Measurements from ENCODE around the gene PKD2L2.
"Not testable (repeated sequence)": the region's sequence is repeated elsewhere in the genome, so short reads cannot be mapped to it uniquely, and the experiment has no call there.

PKD2L2 gene

GRCh38 chr5:137858954-137859353, 30.3 kb upstream of the PKD2L2 start:
- no peak overlapping the region for H3K9ac ChIP-seq (ENCODE audit: low read depth in 1 of 2, low read length in 2 of 2)
- H3K4me1 ChIP-seq (ENCODE audit: control insufficient read depth in 1 of 2, insufficient read depth in 2 of 2, low read length in 2 of 2) = peaks cover 0 to 4% of the 10 kb centered on the region in 2 donors
- no peak overlapping the region for H3K4me3 ChIP-seq (ENCODE audit: low read depth in 1 of 2, low read length in 2 of 2)
- no peak overlapping the region for H3K27ac ChIP-seq (ENCODE audit: low read depth, low read length)
- H3K9me3 ChIP-seq (ENCODE audit: control insufficient read depth in 1 of 2, low read length in 2 of 2) = no peaks in the 10 kb centered on the region
- H3K36me3 ChIP-seq (ENCODE audit: control insufficient read depth in 1 of 2, insufficient read depth in 2 of 2, low read length in 2 of 2) = no peaks in the 10 kb centered on the region
- no peaks in the 10 kb centered on the region for H3K27me3 ChIP-seq (ENCODE audit: control insufficient read depth in 1 of 2, insufficient read depth in 2 of 2, low read length in 2 of 2)

- Histone ChIP-seq H3K36me3 (ENCODE audit: control insufficient read depth in 1 of 2, insufficient read depth in 2 of 2, low read length in 2 of 2) (no peaks in the 10 kb centered on the region), H3K9me3 (ENCODE audit: control insufficient read depth in 1 of 2, low read length in 2 of 2) (no peaks in the 10 kb centered on the region), H3K4me3 (ENCODE audit: low read depth in 1 of 2, low read length in 2 of 2) (no peak overlapping the region), H3K9ac (ENCODE audit: low read depth in 1 of 2, low read length in 2 of 2) (no peak overlapping the region), H3K27me3 (ENCODE audit: control insufficient read depth in 1 of 2, insufficient read depth in 2 of 2, low read length in 2 of 2) (no peaks in the 10 kb centered on the region), H3K27ac (ENCODE audit: low read depth, low read length) (no peak overlapping the region), H3K4me1 (ENCODE audit: control insufficient read depth in 1 of 2, insufficient read depth in 2 of 2, low read length in 2 of 2) (peaks cover 0 to 4% of the 10 kb centered on the region in 2 donors)
Measured at GRCh38 chr5:137862251-137862650, 27.0 kb upstream of the PKD2L2 start.

- H3K4me1 ChIP-seq (ENCODE audit: control insufficient read depth in 1 of 2, insufficient read depth in 2 of 2, low read length in 2 of 2); H3K9me3 ChIP-seq (ENCODE audit: control insufficient read depth in 1 of 2, low read length in 2 of 2); H3K9ac ChIP-seq (ENCODE audit: low read depth in 1 of 2, low read length in 2 of 2); H3K27ac ChIP-seq (ENCODE audit: low read depth, low read length); H3K27me3 ChIP-seq (ENCODE audit: control insufficient read depth in 1 of 2, insufficient read depth in 2 of 2, low read length in 2 of 2); H3K4me3 ChIP-seq (ENCODE audit: low read depth in 1 of 2, low read length in 2 of 2); H3K36me3 ChIP-seq (ENCODE audit: control insufficient read depth in 1 of 2, insufficient read depth in 2 of 2, low read length in 2 of 2): not testable (repeated sequence)
Measured at GRCh38 chr5:137863653-137864052, 25.6 kb upstream of the PKD2L2 start.

GRCh38 chr5:137866541-137867388, 22.5 kb upstream of the PKD2L2 start:
- H3K36me3 ChIP-seq (ENCODE audit: control insufficient read depth in 1 of 2, insufficient read depth in 2 of 2, low read length in 2 of 2) = no peaks in the 10 kb centered on the region
- H3K27ac ChIP-seq (ENCODE audit: low read depth, low read length) = no peak overlapping the region
- H3K9ac ChIP-seq (ENCODE audit: low read depth in 1 of 2, low read length in 2 of 2) = no peak overlapping the region
- no peaks in the 10 kb centered on the region for H3K27me3 ChIP-seq (ENCODE audit: control insufficient read depth in 1 of 2, insufficient read depth in 2 of 2, low read length in 2 of 2)
- H3K9me3 ChIP-seq (ENCODE audit: control insufficient read depth in 1 of 2, low read length in 2 of 2) = no peaks in the 10 kb centered on the region
- H3K4me1 ChIP-seq (ENCODE audit: control insufficient read depth in 1 of 2, insufficient read depth in 2 of 2, low read length in 2 of 2) = no peaks in the 10 kb centered on the region
- no peak overlapping the region for H3K4me3 ChIP-seq (ENCODE audit: low read depth in 1 of 2, low read length in 2 of 2)

- no peak within 1 kb of the TSS for H3K27ac ChIP-seq (ENCODE audit: low read depth, low read length)
- no peaks in the 10 kb centered on the region for H3K9me3 ChIP-seq (ENCODE audit: control insufficient read depth in 1 of 2, low read length in 2 of 2)
- no peaks in the 10 kb centered on the region for H3K4me1 ChIP-seq (ENCODE audit: control insufficient read depth in 1 of 2, insufficient read depth in 2 of 2, low read length in 2 of 2)
- H3K27me3 ChIP-seq (ENCODE audit: control insufficient read depth in 1 of 2, insufficient read depth in 2 of 2, low read length in 2 of 2) = no peaks in the 10 kb centered on the region
- no peaks in the 10 kb centered on the region for H3K36me3 ChIP-seq (ENCODE audit: control insufficient read depth in 1 of 2, insufficient read depth in 2 of 2, low read length in 2 of 2)
- no peak within 1 kb of the TSS for H3K9ac ChIP-seq (ENCODE audit: low read depth in 1 of 2, low read length in 2 of 2)
- no peak within 1 kb of the TSS for H3K4me3 ChIP-seq (ENCODE audit: low read depth in 1 of 2, low read length in 2 of 2)
Measured at GRCh38 chr5:137867664-137868063, 21.6 kb upstream of the PKD2L2 start, which contains the start of gene MYOT. Gene MYOT (plus strand): TSS chr5:137867860. CDS start chr5:137870652, 2,792 bp downstream.

- Histone ChIP-seq H3K4me3 (ENCODE audit: low read depth in 1 of 2, low read length in 2 of 2) (no peak overlapping the region), H3K36me3 (ENCODE audit: control insufficient read depth in 1 of 2, insufficient read depth in 2 of 2, low read length in 2 of 2) (no peaks in the 10 kb centered on the region), H3K27ac (ENCODE audit: low read depth, low read length) (no peak overlapping the region), H3K9me3 (ENCODE audit: control insufficient read depth in 1 of 2, low read length in 2 of 2) (no peaks in the 10 kb centered on the region), H3K27me3 (ENCODE audit: control insufficient read depth in 1 of 2, insufficient read depth in 2 of 2, low read length in 2 of 2) (no peaks in the 10 kb centered on the region), H3K4me1 (ENCODE audit: control insufficient read depth in 1 of 2, insufficient read depth in 2 of 2, low read length in 2 of 2) (no peaks in the 10 kb centered on the region), H3K9ac (ENCODE audit: low read depth in 1 of 2, low read length in 2 of 2) (no peak overlapping the region)
Measured at GRCh38 chr5:137870647-137871339, 18.5 kb upstream of the PKD2L2 start.

- no peak overlapping the region for H3K27ac ChIP-seq (ENCODE audit: low read depth, low read length)
- H3K4me1 ChIP-seq (ENCODE audit: control insufficient read depth in 1 of 2, insufficient read depth in 2 of 2, low read length in 2 of 2) = no peaks in the 10 kb centered on the region
- no peaks in the 10 kb centered on the region for H3K27me3 ChIP-seq (ENCODE audit: control insufficient read depth in 1 of 2, insufficient read depth in 2 of 2, low read length in 2 of 2)
- no peaks in the 10 kb centered on the region for H3K36me3 ChIP-seq (ENCODE audit: control insufficient read depth in 1 of 2, insufficient read depth in 2 of 2, low read length in 2 of 2)
- no peaks in the 10 kb centered on the region for H3K9me3 ChIP-seq (ENCODE audit: control insufficient read depth in 1 of 2, low read length in 2 of 2)
- no peak overlapping the region for H3K4me3 ChIP-seq (ENCODE audit: low read depth in 1 of 2, low read length in 2 of 2)
- H3K9ac ChIP-seq (ENCODE audit: low read depth in 1 of 2, low read length in 2 of 2) = no peak overlapping the region
Measured at GRCh38 chr5:137871571-137871970, 17.7 kb upstream of the PKD2L2 start.

GRCh38 chr5:137872466-137872865, 16.8 kb upstream of the PKD2L2 start:
- no peaks in the 10 kb centered on the region for H3K27me3 ChIP-seq (ENCODE audit: control insufficient read depth in 1 of 2, insufficient read depth in 2 of 2, low read length in 2 of 2)
- no peak overlapping the region for H3K9ac ChIP-seq (ENCODE audit: low read depth in 1 of 2, low read length in 2 of 2)
- no peak overlapping the region for H3K27ac ChIP-seq (ENCODE audit: low read depth, low read length)
- no peaks in the 10 kb centered on the region for H3K4me1 ChIP-seq (ENCODE audit: control insufficient read depth in 1 of 2, insufficient read depth in 2 of 2, low read length in 2 of 2)
- H3K9me3 ChIP-seq (ENCODE audit: control insufficient read depth in 1 of 2, low read length in 2 of 2) = no peaks in the 10 kb centered on the region
- no peak overlapping the region for H3K4me3 ChIP-seq (ENCODE audit: low read depth in 1 of 2, low read length in 2 of 2)
- H3K36me3 ChIP-seq (ENCODE audit: control insufficient read depth in 1 of 2, insufficient read depth in 2 of 2, low read length in 2 of 2) = no peaks in the 10 kb centered on the region

GRCh38 chr5:137876101-137876500, 13.2 kb upstream of the PKD2L2 start:
- Histone ChIP-seq H3K9me3 (ENCODE audit: control insufficient read depth in 1 of 2, low read length in 2 of 2) (no peaks in the 10 kb centered on the region), H3K27me3 (ENCODE audit: control insufficient read depth in 1 of 2, insufficient read depth in 2 of 2, low read length in 2 of 2) (no peaks in the 10 kb centered on the region), H3K4me1 (ENCODE audit: control insufficient read depth in 1 of 2, insufficient read depth in 2 of 2, low read length in 2 of 2) (no peaks in the 10 kb centered on the region), H3K9ac (ENCODE audit: low read depth in 1 of 2, low read length in 2 of 2) (no peak overlapping the region), H3K4me3 (ENCODE audit: low read depth in 1 of 2, low read length in 2 of 2) (no peak overlapping the region), H3K27ac (ENCODE audit: low read depth, low read length) (no peak overlapping the region), H3K36me3 (ENCODE audit: control insufficient read depth in 1 of 2, insufficient read depth in 2 of 2, low read length in 2 of 2) (no peaks in the 10 kb centered on the region)

- Histone ChIP-seq H3K27me3 (ENCODE audit: control insufficient read depth in 1 of 2, insufficient read depth in 2 of 2, low read length in 2 of 2) (no peaks in the 10 kb centered on the region), H3K9me3 (ENCODE audit: control insufficient read depth in 1 of 2, low read length in 2 of 2) (no peaks in the 10 kb centered on the region), H3K36me3 (ENCODE audit: control insufficient read depth in 1 of 2, insufficient read depth in 2 of 2, low read length in 2 of 2) (no peaks in the 10 kb centered on the region), H3K27ac (ENCODE audit: low read depth, low read length) (no peak overlapping the region), H3K4me1 (ENCODE audit: control insufficient read depth in 1 of 2, insufficient read depth in 2 of 2, low read length in 2 of 2) (no peaks in the 10 kb centered on the region), H3K4me3 (ENCODE audit: low read depth in 1 of 2, low read length in 2 of 2) (no peak overlapping the region), H3K9ac (ENCODE audit: low read depth in 1 of 2, low read length in 2 of 2) (no peak overlapping the region)
Measured at GRCh38 chr5:137880313-137880712, 8.9 kb upstream of the PKD2L2 start.
